HG03196 (cell line): ENCODE data around the gene OR14J1.
"Not testable (repeated sequence)": the region's sequence is repeated elsewhere in the genome, so short reads cannot be mapped to it uniquely, and the experiment has no call there.

Experiments
- ATAC-seq: cut with Tn5 transposase; IDR thresholded peaks from one replicate; pipeline ENCODE4 v1.9.1; 2021; ENCODE audit not compliant: unreplicated experiment

OR14J1 gene, protein sequence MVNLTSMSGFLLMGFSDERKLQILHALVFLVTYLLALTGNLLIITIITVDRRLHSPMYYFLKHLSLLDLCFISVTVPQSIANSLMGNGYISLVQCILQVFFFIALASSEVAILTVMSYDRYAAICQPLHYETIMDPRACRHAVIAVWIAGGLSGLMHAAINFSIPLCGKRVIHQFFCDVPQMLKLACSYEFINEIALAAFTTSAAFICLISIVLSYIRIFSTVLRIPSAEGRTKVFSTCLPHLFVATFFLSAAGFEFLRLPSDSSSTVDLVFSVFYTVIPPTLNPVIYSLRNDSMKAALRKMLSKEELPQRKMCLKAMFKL

GRCh38 chr6:29301316-29301715 is at the start of gene OR14J1:
OR14J1 (plus strand) TSS chr6:29301701; CDS start chr6:29306690, 4,989 bp downstream.
- no peak for ATAC-seq

- ATAC-seq = no peak
Measured at GRCh38 chr6:29251736-29252135, 49.8 kb upstream of the OR14J1 start.

DNA sequence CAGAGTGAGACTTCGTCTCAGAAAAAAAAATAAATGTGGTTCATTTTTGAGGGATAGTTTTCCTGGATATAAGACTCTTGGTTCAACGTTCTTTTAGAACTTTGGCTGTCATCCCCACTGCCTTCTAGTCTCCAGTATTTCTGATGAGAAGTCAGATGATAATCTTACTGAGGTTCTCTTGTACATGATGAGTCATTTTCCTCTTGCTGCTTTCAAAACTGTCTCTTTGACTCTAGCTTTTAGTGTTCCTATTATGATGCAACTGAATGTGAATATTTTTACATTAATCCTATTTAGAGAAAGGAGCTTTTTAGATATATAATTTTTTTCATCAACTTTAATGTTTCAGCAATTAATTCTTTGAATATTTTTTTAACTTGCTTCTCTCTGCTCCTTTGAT is 46.0 kb upstream of the OR14J1 start:
- ATAC-seq = no peak

- ATAC-seq = no peak
Measured at GRCh38 chr6:29259721-29260120, 41.8 kb upstream of the OR14J1 start.

GRCh38 chr6:29263001-29263400 is 38.5 kb upstream of the OR14J1 start:
- ATAC-seq = no peak

DNA sequence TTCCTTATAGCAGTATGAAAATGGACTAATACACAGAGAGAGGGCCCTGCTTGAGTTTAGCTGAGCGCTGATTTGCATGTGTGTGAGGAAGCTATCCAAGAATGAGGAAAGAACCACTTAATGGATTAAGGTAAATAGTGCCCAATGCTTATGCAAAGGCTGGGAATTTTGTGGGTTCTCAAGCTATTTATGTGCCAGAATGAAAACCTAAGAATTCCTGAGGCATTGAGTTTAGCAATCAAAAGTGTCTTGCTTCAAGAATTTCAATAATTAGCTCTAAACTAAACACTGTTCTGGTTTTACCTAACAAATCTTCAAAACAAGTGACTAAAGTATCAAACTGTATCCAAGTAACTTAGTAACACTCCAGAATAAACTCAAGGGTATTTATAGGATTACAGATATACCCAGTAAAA is 7.0 kb upstream of the OR14J1 start:
- ATAC-seq = no peak

GRCh38 chr6:29295181-29295585 is 6.3 kb upstream of the OR14J1 start:
- ATAC-seq = no peak

GRCh38 chr6:29295623-29296022 is 5.9 kb upstream of the OR14J1 start:
- no peak for ATAC-seq

- ATAC-seq = no peak
Measured at GRCh38 chr6:29319931-29320330, 18.4 kb downstream of the OR14J1 start.

DNA sequence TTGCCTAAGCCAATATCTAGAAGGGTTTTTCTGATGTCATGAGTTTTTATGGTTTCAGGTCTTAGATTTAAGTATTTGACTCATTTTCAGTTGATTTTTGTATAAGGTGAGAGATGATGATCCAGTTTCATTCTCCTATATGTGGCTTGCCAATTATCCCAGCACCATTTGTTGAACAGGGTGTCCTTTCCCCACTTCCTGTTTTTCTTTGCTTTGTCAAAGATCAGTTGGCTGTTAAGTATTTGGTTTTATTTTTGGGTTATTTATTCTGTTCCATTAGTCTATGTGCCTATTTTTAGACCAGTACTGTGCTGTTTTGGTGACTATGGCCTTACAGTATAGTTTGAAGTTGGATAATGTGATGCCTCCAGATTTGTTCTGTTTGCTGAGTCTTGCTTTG is 21.8 kb downstream of the OR14J1 start:
- ATAC-seq = not testable (repeated sequence)

GRCh38 chr6:29325777-29326176 is 24.3 kb downstream of the OR14J1 start:
- ATAC-seq = no peak

DNA sequence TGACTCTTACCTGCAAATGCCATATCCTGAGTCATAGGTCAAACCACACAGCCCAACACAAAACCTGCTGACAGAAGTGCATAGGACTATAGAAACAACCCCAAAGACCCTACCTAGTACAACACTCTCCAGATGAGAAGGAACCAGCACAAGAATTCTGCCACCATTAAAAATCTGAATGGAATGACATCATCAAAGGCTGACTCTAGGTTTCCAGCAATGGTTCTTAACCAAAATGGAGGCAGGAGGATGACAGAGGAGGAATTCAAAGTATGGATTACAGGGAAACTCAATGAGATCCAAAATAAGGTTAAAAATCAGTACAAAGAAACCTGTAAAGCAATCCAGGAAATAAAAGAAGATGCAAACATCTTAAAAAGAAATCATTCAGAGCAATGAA is 31.2 kb downstream of the OR14J1 start:
- no peak for ATAC-seq

DNA sequence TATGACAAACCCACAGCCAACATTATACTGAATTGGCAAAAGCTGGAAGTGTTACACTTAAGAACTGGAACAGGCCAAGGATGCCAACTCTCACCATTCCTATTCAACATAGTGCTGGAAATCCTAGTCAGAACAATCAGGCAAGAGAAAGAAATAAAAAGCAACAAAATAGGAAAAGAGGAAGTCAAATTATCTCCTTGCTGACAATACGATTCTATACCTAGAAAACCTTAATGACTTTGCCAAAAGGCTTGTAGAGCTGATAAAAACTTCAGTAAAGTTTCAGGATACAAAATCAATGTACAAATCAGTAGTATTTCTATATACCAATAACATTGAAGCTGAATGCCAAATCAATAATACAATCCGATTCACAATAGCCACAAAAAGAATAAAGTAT is 34.8 kb downstream of the OR14J1 start:
- no peak for ATAC-seq

GRCh38 chr6:29345380-29345779 is 43.9 kb downstream of the OR14J1 start:
- no peak for ATAC-seq

DNA sequence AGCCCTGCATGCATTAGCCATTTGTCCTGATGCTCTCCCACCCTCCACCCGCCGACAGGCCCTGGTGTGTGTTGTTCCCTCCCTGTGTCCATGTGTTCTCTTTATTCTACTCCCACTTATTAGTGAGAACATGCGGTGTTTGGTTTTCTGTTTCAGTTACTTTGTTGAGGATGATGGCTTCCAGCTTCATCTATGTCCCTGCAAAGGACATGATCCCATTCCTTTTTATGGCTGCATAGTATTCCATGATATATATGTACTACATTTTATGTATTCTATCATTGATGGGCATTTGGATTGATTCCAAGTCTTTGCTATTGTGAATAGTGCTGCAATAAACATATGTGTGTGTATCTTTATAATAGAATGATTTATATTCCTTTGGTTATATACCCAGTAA is 47.8 kb downstream of the OR14J1 start:
- not testable (repeated sequence) for ATAC-seq

DNA sequence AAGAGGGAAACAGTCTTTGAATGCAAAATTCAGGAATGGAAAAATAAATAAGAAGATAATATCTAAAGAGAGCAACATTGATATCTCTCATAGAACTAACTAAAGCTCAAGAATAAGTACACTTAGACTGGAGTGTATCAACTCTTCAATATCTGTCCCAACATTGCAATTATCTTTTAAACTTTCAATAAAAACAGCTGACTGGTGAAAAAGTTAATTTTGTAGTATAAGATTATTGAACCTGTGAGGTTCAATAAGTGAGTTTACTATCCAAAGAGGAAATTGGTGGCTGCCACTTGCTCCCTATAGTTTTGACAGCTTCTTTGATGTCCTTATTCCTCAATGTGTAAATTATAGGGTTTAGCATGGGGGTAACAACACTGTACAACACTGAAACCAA is 53.5 kb downstream of the OR14J1 start:
- no peak for ATAC-seq

- no peak for ATAC-seq
Measured at GRCh38 chr6:29355603-29356002, 54.1 kb downstream of the OR14J1 start.
